ENCODE data around the gene CDT1. TPM values are rescaled to one million over a fixed set of nuclear protein-coding genes. Genes with fewer than 3 reads are reported as not detected.
A peak's percentile ranks its signal among the peaks of the same experiment; 100 is the strongest.

Gene CDT1
- total RNA-seq, 4 donors from 2014 or later, result 7.9 to 28.1 (median 10.1) TPM

- H3K36me3 ChIP-seq, result no peaks in the 10 kb centered on the region
- peak overlapping the region in 1 of 4 donors; percentile 96 for H3K27ac ChIP-seq
- DNase-seq, result no peak
- H3K4me3 ChIP-seq, result no peak overlapping the region
- H3K9me3 ChIP-seq, result no peaks in the 10 kb centered on the region
- peaks cover 0 to 66% (median 35%) of the 10 kb centered on the region in 4 donors for H3K4me1 ChIP-seq
- no peaks in the 10 kb centered on the region for H3K27me3 ChIP-seq
- TF ChIP-seq CTCF (IDR thresholded peaks at IDR 0.05), result no peak
- no peak for TF ChIP-seq POLR2A (IDR thresholded peaks at IDR 0.05)
Measured at GRCh38 chr16:88778541-88779065, 25.0 kb upstream of the CDT1 start.

DNA sequence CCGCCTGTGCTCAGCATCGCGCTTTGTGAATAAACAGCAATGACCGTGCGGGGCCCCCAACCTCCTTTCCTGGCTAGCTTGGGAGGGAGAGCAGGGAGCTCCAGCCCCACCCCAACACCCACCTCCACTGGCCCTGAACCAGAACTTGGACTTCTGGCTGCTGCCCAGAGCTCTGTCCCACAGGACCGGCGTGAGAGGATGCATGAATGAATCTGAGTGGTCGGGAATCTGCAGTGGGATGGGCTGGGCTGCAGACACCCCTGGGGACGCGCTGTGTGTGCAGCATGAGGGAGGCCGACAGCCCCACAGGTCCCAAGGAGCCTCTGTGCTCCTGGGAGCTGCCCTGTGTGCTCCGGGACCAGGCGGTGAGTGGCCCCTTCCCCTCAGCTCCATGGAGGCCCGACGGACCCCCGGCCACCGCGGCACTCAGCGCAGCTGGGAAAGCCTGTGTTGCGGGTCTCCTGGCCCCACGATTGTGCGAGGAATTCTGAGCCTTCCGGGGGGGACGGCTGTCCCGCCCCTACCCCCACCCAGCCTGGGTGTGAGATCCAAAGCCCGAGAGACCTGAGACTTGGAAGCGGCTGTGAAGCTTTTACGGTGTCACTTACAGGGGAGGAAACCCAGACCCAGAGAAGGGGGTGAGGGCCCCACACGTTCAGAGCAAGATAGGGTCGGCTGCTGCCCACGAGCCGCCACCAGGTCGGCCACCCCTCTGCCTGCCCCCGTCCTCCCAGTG lies 24.0 kb upstream of the CDT1 start:
- H3K4me3 ChIP-seq, result no peak overlapping the region

GRCh38 chr16:88780142-88781062 lies 23.2 kb upstream of the CDT1 start:
- no peaks in the 10 kb centered on the region for H3K36me3 ChIP-seq
- no peaks in the 10 kb centered on the region for H3K27me3 ChIP-seq
- peak overlapping the region; percentile 34 to 96 (median 92) for H3K27ac ChIP-seq
- DNase-seq, result no peak
- no peaks in the 10 kb centered on the region for H3K9me3 ChIP-seq
- no peak for TF ChIP-seq CTCF (IDR thresholded peaks at IDR 0.05)
- TF ChIP-seq POLR2A (IDR thresholded peaks at IDR 0.05), result no peak
- peak overlapping the region in 2 of 4 donors; percentile 17 to 20 for H3K4me3 ChIP-seq
- peaks cover 0 to 58% (median 40%) of the 10 kb centered on the region in 4 donors for H3K4me1 ChIP-seq

More for the DNA sequence above, 24.0 kb upstream of the CDT1 start:
- Histone ChIP-seq H3K27ac (peak overlapping the region in 3 of 4 donors; percentile 90 to 96 (median 95)), H3K27me3 (no peaks in the 10 kb centered on the region), H3K9me3 (no peaks in the 10 kb centered on the region), H3K4me1 (peaks cover 0 to 60% (median 39%) of the 10 kb centered on the region in 4 donors), H3K36me3 (no peaks in the 10 kb centered on the region)
- TF ChIP-seq POLR2A (IDR thresholded peaks at IDR 0.05) (no peak), CTCF (IDR thresholded peaks at IDR 0.05) (no peak)
- no peak for DNase-seq

GRCh38 chr16:88781140-88782077 lies 22.2 kb upstream of the CDT1 start:
- TF ChIP-seq POLR2A (IDR thresholded peaks at IDR 0.05) (no peak), CTCF (IDR thresholded peaks at IDR 0.05) (no peak)
- peak overlapping the region in 2 of 4 donors; percentile 17 to 20 for H3K4me3 ChIP-seq

More at GRCh38 chr16:88781140-88782077, 22.2 kb upstream of the CDT1 start:
- Histone ChIP-seq H3K9me3 (no peaks in the 10 kb centered on the region), H3K4me1 (peaks cover 0 to 56% (median 42%) of the 10 kb centered on the region in 4 donors), H3K36me3 (no peaks in the 10 kb centered on the region), H3K27me3 (no peaks in the 10 kb centered on the region), H3K27ac (peak overlapping the region; percentile 87 to 96 (median 92))
- DNase-seq, result peak in 2 of 3 donors; percentile 89

Data from Peyer's patch (tissue), 4 donors.